Measurements from ENCODE around the gene FADS6. TPM values are rescaled to one million over a fixed set of nuclear protein-coding genes. Genes with fewer than 3 reads are reported as not detected.

FADS6 gene
- total RNA-seq, 1 donor from 2014 or later = 0.85 TPM

DNA sequence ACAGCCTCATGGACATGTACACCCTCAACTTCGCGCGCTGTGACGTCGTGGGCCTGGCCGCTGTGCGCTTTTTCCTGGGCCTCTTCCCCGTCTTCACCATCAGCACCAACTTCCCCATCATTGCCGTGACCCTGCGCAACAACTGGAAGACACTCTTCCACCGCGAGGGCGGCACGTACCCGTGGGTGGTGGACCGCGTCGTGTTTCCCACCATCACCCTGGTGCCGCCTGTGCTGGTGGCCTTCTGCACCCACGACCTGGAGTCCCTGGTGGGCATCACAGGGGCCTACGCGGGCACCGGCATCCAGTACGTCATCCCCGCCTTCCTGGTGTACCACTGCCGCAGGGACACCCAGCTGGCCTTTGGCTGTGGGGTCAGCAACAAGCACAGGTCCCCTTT lies 57.2 kb downstream of the FADS6 start:
- TF ChIP-seq, protein P1, sequence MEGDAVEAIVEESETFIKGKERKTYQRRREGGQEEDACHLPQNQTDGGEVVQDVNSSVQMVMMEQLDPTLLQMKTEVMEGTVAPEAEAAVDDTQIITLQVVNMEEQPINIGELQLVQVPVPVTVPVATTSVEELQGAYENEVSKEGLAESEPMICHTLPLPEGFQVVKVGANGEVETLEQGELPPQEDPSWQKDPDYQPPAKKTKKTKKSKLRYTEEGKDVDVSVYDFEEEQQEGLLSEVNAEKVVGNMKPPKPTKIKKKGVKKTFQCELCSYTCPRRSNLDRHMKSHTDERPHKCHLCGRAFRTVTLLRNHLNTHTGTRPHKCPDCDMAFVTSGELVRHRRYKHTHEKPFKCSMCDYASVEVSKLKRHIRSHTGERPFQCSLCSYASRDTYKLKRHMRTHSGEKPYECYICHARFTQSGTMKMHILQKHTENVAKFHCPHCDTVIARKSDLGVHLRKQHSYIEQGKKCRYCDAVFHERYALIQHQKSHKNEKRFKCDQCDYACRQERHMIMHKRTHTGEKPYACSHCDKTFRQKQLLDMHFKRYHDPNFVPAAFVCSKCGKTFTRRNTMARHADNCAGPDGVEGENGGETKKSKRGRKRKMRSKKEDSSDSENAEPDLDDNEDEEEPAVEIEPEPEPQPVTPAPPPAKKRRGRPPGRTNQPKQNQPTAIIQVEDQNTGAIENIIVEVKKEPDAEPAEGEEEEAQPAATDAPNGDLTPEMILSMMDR (IDR thresholded peaks at IDR 0.05; ENCODE audit: unreplicated experiment) = no peak
- Mint-ChIP-seq H3K36me3 (peaks cover 2% of the 10 kb centered on the region), H3K4me3 (no peak overlapping the region), H3K4me1 (peaks cover 15% of the 10 kb centered on the region), H3K9me3 (no peaks in the 10 kb centered on the region), H3K27ac (no peak overlapping the region), H3K27me3 (ENCODE audit: low read depth) (peaks cover 7% of the 10 kb centered on the region)
- DNase-seq (ENCODE audit: low spot score in 2 of 2, unreplicated experiment in 2 of 2) = no peak

DNA sequence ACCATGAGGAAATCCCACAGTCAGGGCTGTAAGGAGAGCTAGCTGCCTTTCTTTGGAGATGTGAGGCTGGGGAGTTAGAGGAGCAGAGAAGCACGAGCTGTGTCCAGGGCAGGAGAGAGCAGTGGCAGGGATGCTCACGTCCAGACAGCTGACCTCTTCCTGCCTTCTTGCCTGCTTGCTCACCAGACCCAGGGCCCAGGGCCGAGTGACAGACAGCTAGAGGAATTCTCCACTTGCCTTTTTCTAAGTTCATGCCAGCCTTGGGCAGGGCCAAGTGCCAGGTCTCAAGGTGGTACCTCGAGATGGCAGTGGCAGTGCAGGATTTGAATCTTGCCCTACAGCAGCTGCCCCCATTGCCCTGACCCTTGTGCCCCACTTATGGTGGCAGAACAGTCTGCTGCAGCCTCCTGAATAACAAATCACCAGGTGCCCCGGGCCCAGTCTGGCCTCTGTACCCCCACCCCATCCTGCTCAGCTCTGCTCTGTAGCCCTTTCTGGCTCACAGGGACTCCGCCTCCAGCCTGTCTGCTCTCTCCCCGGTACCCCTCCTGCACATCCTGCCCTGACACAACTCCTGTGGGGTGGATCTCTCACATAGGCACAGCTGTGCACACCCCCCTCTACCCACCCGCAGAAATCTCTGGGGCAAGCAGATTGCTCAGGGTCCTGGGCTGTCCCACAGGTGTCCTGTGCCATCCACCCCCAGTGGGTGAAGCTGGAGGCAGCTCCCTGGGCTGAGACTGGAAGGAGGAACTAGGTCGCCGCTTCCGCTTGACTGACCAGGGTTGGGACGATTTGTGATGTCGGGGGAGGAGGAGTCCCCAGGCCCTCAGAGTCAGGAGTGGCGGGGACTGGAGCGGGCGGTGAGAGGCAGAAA lies 59.7 kb downstream of the FADS6 start:
- TF ChIP-seq, protein P1 (IDR thresholded peaks at IDR 0.05; ENCODE audit: unreplicated experiment) = no peak
- Mint-ChIP-seq H3K27me3 (ENCODE audit: low read depth) (no peaks in the 10 kb centered on the region), H3K27ac (no peak overlapping the region), H3K4me1 (peaks cover 6% of the 10 kb centered on the region), H3K4me3 (no peak overlapping the region), H3K9me3 (no peaks in the 10 kb centered on the region), H3K36me3 (peaks cover 9% of the 10 kb centered on the region)
- no peak for DNase-seq (ENCODE audit: low spot score in 2 of 2, unreplicated experiment in 2 of 2)

DNA sequence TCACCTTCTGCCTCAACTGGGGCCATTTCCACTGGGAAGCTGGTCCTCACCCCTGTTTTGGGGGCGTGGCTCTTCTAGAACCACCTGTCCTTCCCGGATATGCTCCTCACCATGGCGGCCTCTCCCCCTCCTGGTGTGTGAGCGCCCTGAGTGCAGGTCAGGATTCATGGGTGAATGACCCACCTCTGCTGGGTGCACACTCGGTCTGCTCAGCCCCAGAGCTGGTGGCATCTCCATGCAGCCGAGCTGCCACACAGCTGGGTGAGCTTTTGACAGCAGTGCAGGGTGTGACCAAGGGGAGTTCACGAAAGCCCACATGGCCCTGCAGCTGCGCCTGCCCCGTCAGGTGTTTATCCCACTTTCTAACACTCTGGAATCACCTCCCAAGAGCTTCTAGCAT lies 61.0 kb downstream of the FADS6 start:
- TF ChIP-seq, protein P1 (IDR thresholded peaks at IDR 0.05; ENCODE audit: unreplicated experiment) = no peak
- H3K27me3 Mint-ChIP-seq (ENCODE audit: low read depth) = no peaks in the 10 kb centered on the region
- H3K4me3 Mint-ChIP-seq = no peak overlapping the region
- H3K4me1 Mint-ChIP-seq = peaks cover 6% of the 10 kb centered on the region
- peaks cover 9% of the 10 kb centered on the region for H3K36me3 Mint-ChIP-seq
- no peak overlapping the region for H3K27ac Mint-ChIP-seq
- no peak for DNase-seq (ENCODE audit: low spot score in 2 of 2, unreplicated experiment in 2 of 2)
- H3K9me3 Mint-ChIP-seq = no peaks in the 10 kb centered on the region

DNA sequence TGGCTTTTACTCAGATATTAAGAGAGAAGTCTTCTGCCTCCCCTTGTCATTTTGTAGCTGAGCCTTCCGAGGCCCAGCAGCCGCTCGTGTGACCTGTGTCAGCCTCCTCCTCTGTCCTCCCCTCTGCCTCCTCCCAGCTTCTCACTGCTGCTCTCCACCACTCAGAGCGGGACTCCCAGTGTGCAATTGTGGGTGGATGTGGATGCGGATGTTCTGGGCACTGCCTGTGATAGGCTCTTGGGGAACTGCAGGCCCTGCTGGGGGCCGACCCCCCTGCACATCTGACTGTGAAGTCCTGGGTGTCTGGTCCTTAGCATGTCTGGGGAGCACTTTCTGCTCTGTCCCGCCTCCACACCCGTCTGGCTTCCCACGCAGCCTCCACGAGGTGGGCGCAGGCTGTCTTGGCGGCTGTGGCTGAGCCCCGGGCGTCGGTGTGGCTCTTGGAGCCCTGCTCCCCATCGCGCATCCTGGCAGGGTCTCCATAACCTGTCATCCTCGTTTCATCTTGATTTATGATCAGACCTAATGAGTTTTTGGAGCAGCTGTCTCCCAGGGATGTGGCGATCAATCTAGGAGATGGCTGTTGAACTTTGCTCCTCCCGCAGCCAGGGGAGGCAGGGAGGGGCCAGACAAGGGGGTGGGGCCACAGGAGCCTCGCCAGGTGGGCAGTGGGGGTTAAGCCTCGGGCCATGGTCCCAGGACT lies 61.8 kb downstream of the FADS6 start:
- no peak for DNase-seq (ENCODE audit: low spot score in 2 of 2, unreplicated experiment in 2 of 2)
- Mint-ChIP-seq H3K27me3 (ENCODE audit: low read depth) (no peaks in the 10 kb centered on the region), H3K9me3 (no peaks in the 10 kb centered on the region), H3K27ac (no peak overlapping the region), H3K36me3 (peaks cover 9% of the 10 kb centered on the region), H3K4me3 (no peak overlapping the region), H3K4me1 (peaks cover 6% of the 10 kb centered on the region)
- TF ChIP-seq, protein P1 (IDR thresholded peaks at IDR 0.05; ENCODE audit: unreplicated experiment) = no peak

DNA sequence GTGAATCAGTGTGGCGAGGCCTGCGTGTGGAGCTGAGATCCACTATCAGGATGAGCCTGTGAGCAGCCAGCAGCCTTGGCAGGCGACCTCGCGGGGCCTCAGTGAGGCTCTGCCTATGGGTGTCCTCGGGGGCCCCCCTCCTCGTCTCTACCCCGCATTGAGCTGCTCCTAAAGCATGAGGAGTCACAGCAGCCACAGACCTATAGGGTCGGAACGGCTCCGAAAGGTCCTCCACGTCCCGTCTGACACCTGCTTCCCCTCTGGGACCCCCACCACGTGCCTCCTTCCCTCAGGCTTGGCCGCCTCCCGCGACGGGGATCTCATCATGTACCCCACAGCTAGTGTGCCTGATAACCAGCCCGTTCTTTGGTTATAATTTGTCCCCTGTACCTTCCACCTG lies 62.6 kb downstream of the FADS6 start:
- H3K9me3 Mint-ChIP-seq = no peaks in the 10 kb centered on the region
- H3K36me3 Mint-ChIP-seq = peaks cover 9% of the 10 kb centered on the region
- H3K27ac Mint-ChIP-seq = no peak overlapping the region
- TF ChIP-seq, protein P1 (IDR thresholded peaks at IDR 0.05; ENCODE audit: unreplicated experiment) = no peak
- H3K27me3 Mint-ChIP-seq (ENCODE audit: low read depth) = no peaks in the 10 kb centered on the region
- DNase-seq (ENCODE audit: low spot score in 2 of 2, unreplicated experiment in 2 of 2) = no peak
- H3K4me1 Mint-ChIP-seq = peaks cover 6% of the 10 kb centered on the region
- no peak overlapping the region for H3K4me3 Mint-ChIP-seq
